ENCODE data around the gene GGT6.

GRCh38 chr17:4527134-4527533 is 33.2 kb downstream of the GGT6 start:
- no peak for TF ChIP-seq CTCF (IDR thresholded peaks at IDR 0.05; ENCODE audit: borderline replicate concordance, extremely low read depth, low read length, poor library complexity, severe bottlenecking)
- no peak for TF ChIP-seq EZH2 (IDR thresholded peaks at IDR 0.05; ENCODE audit: borderline replicate concordance, low read depth, low read length, severe bottlenecking)

Measured in DND-41 (cell line).